Endothelial cell of hepatic sinusoid (primary cell): ENCODE results near the gene MIA2.

ENCODE experiments used
- in situ Hi-C: cut with HindIII; loops from 2 replicates; pipeline ENCODE4 v1.10.0; 2017; ENCODE audit warnings: low sequenced_read_pairs

MIA2 gene

DNA sequence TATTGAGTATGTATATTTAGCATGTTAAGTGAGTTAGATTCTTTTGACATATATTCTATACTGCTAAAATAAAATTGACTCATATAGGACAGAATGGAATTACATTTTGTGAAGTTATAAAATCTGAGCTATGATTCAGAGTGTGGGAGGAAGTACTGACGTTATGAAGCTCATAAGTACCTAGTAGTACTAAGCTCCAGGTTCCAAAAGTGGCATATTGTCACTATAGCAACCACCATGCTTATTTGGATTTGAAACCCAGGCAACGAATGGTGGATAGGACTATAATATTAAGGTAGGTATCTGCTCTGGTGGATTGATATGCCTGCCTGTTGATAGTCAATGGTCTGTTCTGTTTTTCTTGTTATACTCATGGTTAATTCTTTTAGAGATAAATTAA, 200.7 kb downstream of the MIA2 start:
- in situ Hi-C loops, result no loop called here

GRCh38 chr14:39435241-39435640, 201.5 kb downstream of the MIA2 start:
- in situ Hi-C loops, result no loop called here
